Spleen (tissue), 11 donors: Measurements from ENCODE around the gene KRT84. TPM values are rescaled to one million over a fixed set of nuclear protein-coding genes. Genes with fewer than 3 reads are reported as not detected.

Experiments used
- DNase-seq: peaks from one replicate; pipeline ENCODE4 v3.0.0-alpha.2; 2020
- H3K27ac ChIP-seq, 8 donors: fragments of 200-600 bp; sonication (generic) in 7 of 8; 1 replicate in 4 of 8; 2 replicates in 4 of 8; pipeline versions ENCODE4 v1.5.0 to v1.8.0; 2016 to 2021; ENCODE audit warnings: inconsistent platforms in 4 of 8, mild to moderate bottlenecking in 4 of 8, moderate library complexity in 1 of 8
- H3K27me3 ChIP-seq, 7 donors: fragments of 200-600 bp; sonication (generic) in 6 of 7; replicated peaks in 1 of 7; 1 replicate in 4 of 7; 2 replicates in 3 of 7; pipeline versions ENCODE4 v1.5.0 to v1.8.0; 2016 to 2021; ENCODE audit warnings: inconsistent platforms in 3 of 7, mild to moderate bottlenecking in 1 of 7
- H3K36me3 ChIP-seq, 6 donors: fragments of 200-600 bp; sonication (generic) in 5 of 6; 1 replicate in 4 of 6; 2 replicates in 2 of 6; pipeline versions ENCODE4 v1.5.0 to v1.8.0; 2016 to 2021; ENCODE audit warnings: inconsistent platforms in 2 of 6
- H3K4me1 ChIP-seq, 6 donors: fragments of 200-600 bp; sonication (generic) in 5 of 6; 1 replicate in 3 of 6; 2 replicates in 3 of 6; pipeline versions ENCODE4 v1.5.0 to v1.8.0; 2016 to 2021; ENCODE audit warnings: inconsistent platforms in 3 of 6
- H3K4me3 ChIP-seq, 8 donors: fragments of 200-600 bp; sonication (generic) in 7 of 8; 1 replicate in 4 of 8; 2 replicates in 4 of 8; pipeline versions ENCODE4 v1.5.0 to v1.8.0; 2016 to 2021; ENCODE audit warnings: inconsistent platforms in 4 of 8, mild to moderate bottlenecking in 4 of 8, moderate library complexity in 2 of 8
- H3K9me3 ChIP-seq, 8 donors: fragments of 200-600 bp; sonication (generic) in 7 of 8; 1 replicate in 4 of 8; 2 replicates in 4 of 8; pipeline versions ENCODE4 v1.5.0 to v1.8.0; 2016 to 2021; ENCODE audit warnings: inconsistent platforms in 4 of 8
- POLR2A ChIP-seq, 3 donors: fragments of 450-650 bp; IDR thresholded peaks; one replicate each; pipeline ENCODE4 v1.5.1; 2017; ENCODE audit warnings: antibody characterized with exemption in 3 of 3, mild to moderate bottlenecking in 1 of 3
- POLR2AphosphoS5 ChIP-seq, 3 donors: sonication (generic); formaldehyde crosslinking; IDR thresholded peaks; one replicate each; pipeline ENCODE4 v1.5.1; 2017; ENCODE audit warnings: antibody characterized with exemption in 3 of 3
- WGBS, 5 donors: extraction: QIAGEN DNeasy Blood & Tissue Kit in 3 of 5; methylation state at CpG; one replicate each; pipeline versions ENCODE4 v1.1.5 to v1.1.7; 2013 to 2018; 5-methylcytosine and 5-hydroxymethylcytosine counted together
- intact Hi-C: fragments of 100-400 bp; cut with DNase I; formaldehyde crosslinking; loops from one replicate; pipeline ENCODE4 v1.15.0; 2023; ENCODE audit warnings: low total_unique reads
- polyA plus RNA-seq, 3 donors: library from polyadenylated mRNA; stranded (reverse); fragments of 200-250 nt; gene quantifications; one replicate each; pipeline ENCODE4 v1.2.1, GENCODE V29; 2013
- total RNA-seq, 7 donors: library from RNA; depleted of rRNA in 3 of 7; stranded (reverse); fragments of >200 nt in 3 of 7; fragmentation: NEBNext Ultra II Directional in 4 of 7; extraction: Animal tissue kit (Norgen Biotek cat#: 25700) in 4 of 7; gene quantifications; one replicate each; pipeline versions ENCODE4 v1.1.0 to v1.2.1, GENCODE V29; 2016 to 2021
- TF ChIP-seq, protein P1 (sequence below), 11 experiments: fragments of 200-600 bp in 7 of 11; fragments of 450-650 bp in 4 of 11; sonication (generic) in 4 of 11; IDR thresholded peaks in 8 of 11; conservative IDR thresholded peaks in 3 of 11; 1 replicate in 7 of 11; 2 replicates in 4 of 11; pipeline versions ENCODE4 v1.4.0 to v1.8.0; 2016 to 2021; ENCODE audit warnings: antibody characterized with exemption in 11 of 11, inconsistent platforms in 4 of 11, mild to moderate bottlenecking in 1 of 11
- donor health status: healthy with polysubstance abuse.
- donor health status: DM: no; HTN: no; CAD: no; lungs with moderate emphysema.
- donor health status: DM: no; HTN: no; CAD: no.
- donor health status: Bipolar disorder and iron deficiency.
- donor health status: healthy.
- donor health status: DM: no; HTN: no; CAD: no.
- donor health status: DM: yes; HTN: yes; CAD: no.

The KRT84 gene
- total and polyA plus RNA-seq, 10 donors: 0.52 TPM; not detected in 9

GRCh38 chr12:52415870-52416750 lies 30.7 kb upstream of the KRT84 start:
- 66 to 76% (median 74%) methylated on average over 9 to 10 of the region's 10 CpGs for WGBS, 5 donors
- Histone ChIP-seq H3K4me3 (no peak overlapping the region), H3K36me3 (no peaks in the 10 kb centered on the region), H3K9me3 (no peaks in the 10 kb centered on the region), H3K27ac (peak overlapping the region in 7 of 8 donors; percentile 51 to 71 (median 54)), H3K4me1 (peaks cover 0 to 11% (median 3%) of the 10 kb centered on the region in 6 donors), H3K27me3 (peaks cover 0 to 16% (median 0%) of the 10 kb centered on the region in 7 donors)
- intact Hi-C loops: no loop called here
- TF ChIP-seq POLR2A (IDR thresholded peaks at IDR 0.05) (no peak), POLR2AphosphoS5 (IDR thresholded peaks at IDR 0.05) (peak in 2 of 3 donors; percentile 41 to 54)
- no peak for DNase-seq

- peaks cover 0 to 16% (median 0%) of the 10 kb centered on the region in 7 donors for H3K27me3 ChIP-seq
- 67 to 78% (median 68%) methylated on average over 5 of the region's 5 CpGs for WGBS, 5 donors
- peak overlapping the region in 6 of 8 donors; percentile 45 to 67 (median 53) for H3K27ac ChIP-seq
- TF ChIP-seq, protein P1, sequence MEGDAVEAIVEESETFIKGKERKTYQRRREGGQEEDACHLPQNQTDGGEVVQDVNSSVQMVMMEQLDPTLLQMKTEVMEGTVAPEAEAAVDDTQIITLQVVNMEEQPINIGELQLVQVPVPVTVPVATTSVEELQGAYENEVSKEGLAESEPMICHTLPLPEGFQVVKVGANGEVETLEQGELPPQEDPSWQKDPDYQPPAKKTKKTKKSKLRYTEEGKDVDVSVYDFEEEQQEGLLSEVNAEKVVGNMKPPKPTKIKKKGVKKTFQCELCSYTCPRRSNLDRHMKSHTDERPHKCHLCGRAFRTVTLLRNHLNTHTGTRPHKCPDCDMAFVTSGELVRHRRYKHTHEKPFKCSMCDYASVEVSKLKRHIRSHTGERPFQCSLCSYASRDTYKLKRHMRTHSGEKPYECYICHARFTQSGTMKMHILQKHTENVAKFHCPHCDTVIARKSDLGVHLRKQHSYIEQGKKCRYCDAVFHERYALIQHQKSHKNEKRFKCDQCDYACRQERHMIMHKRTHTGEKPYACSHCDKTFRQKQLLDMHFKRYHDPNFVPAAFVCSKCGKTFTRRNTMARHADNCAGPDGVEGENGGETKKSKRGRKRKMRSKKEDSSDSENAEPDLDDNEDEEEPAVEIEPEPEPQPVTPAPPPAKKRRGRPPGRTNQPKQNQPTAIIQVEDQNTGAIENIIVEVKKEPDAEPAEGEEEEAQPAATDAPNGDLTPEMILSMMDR (IDR thresholded peaks at IDR 0.05 in 8 of 11, conservative IDR thresholded peaks at IDR 0.05 in 3 of 11): no peak
- TF ChIP-seq POLR2AphosphoS5 (IDR thresholded peaks at IDR 0.05) (no peak), POLR2A (IDR thresholded peaks at IDR 0.05) (no peak)
- DNase-seq: no peak
- H3K36me3 ChIP-seq: no peaks in the 10 kb centered on the region
- peaks cover 0 to 11% (median 4%) of the 10 kb centered on the region in 6 donors for H3K4me1 ChIP-seq
- intact Hi-C loops: no loop called here
- H3K4me3 ChIP-seq: no peak overlapping the region
- no peaks in the 10 kb centered on the region for H3K9me3 ChIP-seq
These were observed 29.5 kb upstream of the KRT84 start for GRCh38 chr12:52414936-52415335.

DNA sequence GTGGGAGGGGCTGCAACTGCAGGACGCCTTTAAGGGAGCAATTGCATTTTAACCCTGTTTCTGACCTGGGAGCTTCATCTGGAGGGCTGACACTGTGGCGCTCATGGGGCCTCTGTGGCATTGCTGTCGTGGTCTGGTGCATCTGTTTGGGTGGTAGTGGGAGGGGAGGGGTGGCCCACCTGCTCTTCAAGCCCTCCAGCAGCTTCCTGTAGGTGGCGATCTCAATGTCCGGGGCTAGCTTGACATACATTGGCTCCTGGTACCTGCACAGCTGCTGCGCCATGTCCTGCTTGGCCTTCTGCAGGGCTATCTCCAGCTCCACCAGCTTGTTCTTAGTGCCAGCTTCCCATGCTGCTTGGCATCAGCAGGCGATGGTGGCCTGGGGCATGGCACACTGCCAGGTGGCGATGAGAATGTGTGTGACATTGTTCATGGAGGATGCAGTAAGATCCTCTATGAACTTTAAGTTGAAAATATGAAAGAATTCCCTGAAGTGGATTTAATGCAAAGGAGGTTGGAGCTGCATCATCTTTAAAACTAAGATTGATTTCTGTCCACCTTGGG lies 28.4 kb upstream of the KRT84 start:
- no peaks in the 10 kb centered on the region for H3K9me3 ChIP-seq
- H3K27me3 ChIP-seq: peaks cover 0 to 16% (median 0%) of the 10 kb centered on the region in 7 donors
- intact Hi-C loops: no loop called here
- TF ChIP-seq, protein P1 (IDR thresholded peaks at IDR 0.05 in 8 of 11, conservative IDR thresholded peaks at IDR 0.05 in 3 of 11): no peak
- TF ChIP-seq POLR2A (IDR thresholded peaks at IDR 0.05): no peak
- no peaks in the 10 kb centered on the region for H3K36me3 ChIP-seq
- 43 to 63% (median 58%) methylated on average over 5 to 8 of the region's 8 CpGs for WGBS, 5 donors
- peaks cover 0 to 11% (median 4%) of the 10 kb centered on the region in 6 donors for H3K4me1 ChIP-seq
- H3K4me3 ChIP-seq: no peak overlapping the region
- H3K27ac ChIP-seq: no peak overlapping the region
- DNase-seq: peak; percentile 47

DNA sequence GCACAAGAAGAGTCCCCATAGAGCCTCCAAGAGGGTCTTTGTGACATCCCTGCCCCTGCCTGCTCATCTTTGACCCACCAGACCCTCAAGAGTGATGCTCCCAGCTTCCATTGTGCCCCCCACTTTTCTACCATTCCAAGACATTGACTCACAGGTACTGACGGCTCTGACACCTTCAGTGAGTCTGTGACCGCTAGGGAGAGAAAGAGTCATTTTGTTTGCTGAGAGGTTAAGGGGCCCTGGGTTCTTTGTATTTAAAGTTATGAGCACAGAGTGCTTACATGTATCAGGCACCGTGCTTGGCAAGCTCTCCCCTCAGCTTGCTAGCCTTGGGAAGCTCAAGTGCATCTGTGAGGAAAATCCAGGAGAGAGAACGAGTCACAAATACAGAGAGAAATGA lies 27.8 kb upstream of the KRT84 start:
- DNase-seq: peak; percentile 14
- no peak overlapping the region for H3K27ac ChIP-seq
- peaks cover 0 to 20% (median 0%) of the 10 kb centered on the region in 7 donors for H3K27me3 ChIP-seq
- TF ChIP-seq POLR2A (IDR thresholded peaks at IDR 0.05) (no peak), POLR2AphosphoS5 (IDR thresholded peaks at IDR 0.05) (no peak)
- TF ChIP-seq, protein P1 (IDR thresholded peaks at IDR 0.05 in 8 of 11, conservative IDR thresholded peaks at IDR 0.05 in 3 of 11): no peak
- WGBS, 5 donors: 41 to 68% (median 50%) methylated on average over 4 of the region's 4 CpGs
- no peaks in the 10 kb centered on the region for H3K36me3 ChIP-seq
- intact Hi-C loops: no loop called here
- no peak overlapping the region for H3K4me3 ChIP-seq
- peaks cover 0 to 11% (median 4%) of the 10 kb centered on the region in 6 donors for H3K4me1 ChIP-seq
- no peaks in the 10 kb centered on the region for H3K9me3 ChIP-seq
